B cell (primary cell): ENCODE data around the gene WNT16. TPM values are rescaled to one million over a fixed set of nuclear protein-coding genes. Genes with fewer than 3 reads are reported as not detected.

Experiments used
- ATAC-seq: fragments of 200-7000 bp; cut with Tn5 transposase; one replicate; pipeline ENCODE4 v1.10.0; 2021; ENCODE audit warnings: low read depth, mild to moderate bottlenecking, moderate number of reproducible peaks, moderate library complexity
- CTCF ChIA-PET: fragments of 350-600 bp; sonication (Branson Sonifier 250); formaldehyde crosslinking; loops from one replicate; lab custom pipeline; 2021; ENCODE audit warnings: antibody characterized with exemption, inconsistent platforms; lab: Charles Lee
- POLR2A ChIA-PET: fragments of 350-600 bp; sonication (Branson Sonifier 250); formaldehyde crosslinking; loops from one replicate; lab custom pipeline; 2021; ENCODE audit warnings: antibody characterized with exemption; lab: Charles Lee
- DNase-seq: peaks from one replicate; pipeline ENCODE4 v3.0.0; 2013
- H2AFZ ChIP-seq: 2 replicates; pipeline ENCODE4 v1.6.1; 2012; ENCODE audit warnings: mild to moderate bottlenecking, low read depth, low read length; ENCODE audit not compliant: insufficient read depth, poor library complexity, severe bottlenecking
- H3K27ac ChIP-seq, 2 donors: 1 replicate in 1 of 2; 2 replicates in 1 of 2; pipeline ENCODE4 v1.5.1; 2012 to 2013; ENCODE audit warnings: low read length in 2 of 2, mild to moderate bottlenecking in 2 of 2, moderate library complexity in 1 of 2
- H3K27me3 ChIP-seq, 4 experiments: fragments of 200-600 bp in 1 of 4; sonication (generic) in 1 of 4; replicated peaks in 1 of 4; 1 replicate in 2 of 4; 2 replicates in 2 of 4; pipeline versions ENCODE4 v1.6.1 to v1.7.0; 2013 to 2016; ENCODE audit warnings: low read length in 3 of 4, mild to moderate bottlenecking in 2 of 4, mixed read lengths in 1 of 4, moderate library complexity in 1 of 4; ENCODE audit not compliant: insufficient read depth in 4 of 4, control insufficient read depth in 3 of 4; ENCODE audit errors: control extremely low read depth in 1 of 4
- H3K36me3 ChIP-seq, 2 experiments: replicated peaks in 1 of 2; 1 replicate in 1 of 2; 2 replicates in 1 of 2; pipeline versions ENCODE4 v1.6.1 to v1.7.1; 2013; ENCODE audit warnings: low read length in 1 of 2; ENCODE audit not compliant: insufficient read depth in 2 of 2, control insufficient read depth in 1 of 2; ENCODE audit errors: control extremely low read depth in 1 of 2, extremely low read depth in 1 of 2
- H3K4me1 ChIP-seq, 2 donors: fragments of 200-600 bp in 1 of 2; sonication (generic) in 1 of 2; 1 replicate in 1 of 2; 2 replicates in 1 of 2; pipeline versions ENCODE4 v1.5.1 to v1.6.1; 2013 to 2017; ENCODE audit warnings: low read length in 2 of 2; ENCODE audit not compliant: control insufficient read depth in 2 of 2, insufficient read depth in 2 of 2
- H3K4me2 ChIP-seq: replicated peaks from 2 replicates; pipeline ENCODE3; 2012; ENCODE audit warnings: mild to moderate bottlenecking, low read depth, low read length; ENCODE audit not compliant: poor library complexity, severe bottlenecking
- H3K4me3 ChIP-seq, 5 experiments: fragments of 200-600 bp in 1 of 5; sonication (generic) in 1 of 5; 1 replicate in 3 of 5; 2 replicates in 2 of 5; pipeline versions ENCODE4 v1.5.1 to v1.7.0; 2011 to 2016; ENCODE audit warnings: low read length in 4 of 5, mild to moderate bottlenecking in 4 of 5, low read depth in 2 of 5, control low read depth in 1 of 5, moderate library complexity in 1 of 5; ENCODE audit not compliant: insufficient read depth in 1 of 5; ENCODE audit errors: control extremely low read depth in 1 of 5, extremely low read depth in 1 of 5
- H3K79me2 ChIP-seq: fragments of 200-600 bp; sonication (generic); one replicate; pipeline ENCODE4 v1.6.0; 2016; ENCODE audit warnings: low read length; ENCODE audit not compliant: control insufficient read depth, insufficient read depth
- H3K9ac ChIP-seq: fragments of 200-600 bp; sonication (generic); 2 replicates; pipeline ENCODE4 v1.6.1; 2017; ENCODE audit warnings: mild to moderate bottlenecking, low read length, moderate library complexity
- H3K9me3 ChIP-seq, 3 donors: one replicate each; pipeline versions ENCODE4 v1.6.1 to v1.7.1; 2013; ENCODE audit warnings: low read length in 2 of 3; ENCODE audit not compliant: control insufficient read depth in 2 of 3, insufficient read depth in 1 of 3; ENCODE audit errors: control extremely low read depth in 1 of 3
- H4K20me1 ChIP-seq: 2 replicates; pipeline ENCODE4 v1.6.0; 2012; ENCODE audit warnings: mild to moderate bottlenecking, low read length; ENCODE audit not compliant: insufficient read depth, control insufficient read depth, poor library complexity, severe bottlenecking
- H3K27ac Mint-ChIP-seq: one replicate; pipeline ENCODE4 v1.8.0; 2021; ENCODE audit warnings: mixed read lengths
- H3K27me3 Mint-ChIP-seq: one replicate; pipeline ENCODE4 v1.8.0; 2021; ENCODE audit warnings: mixed read lengths
- H3K4me1 Mint-ChIP-seq: one replicate; pipeline ENCODE4 v1.8.0; 2021; ENCODE audit warnings: mixed read lengths
- H3K4me3 Mint-ChIP-seq: one replicate; pipeline ENCODE4 v1.8.0; 2021; ENCODE audit warnings: mixed read lengths
- H3K9me3 Mint-ChIP-seq: one replicate; pipeline ENCODE4 v1.8.0; 2022; ENCODE audit warnings: mixed read lengths; ENCODE audit not compliant: insufficient read depth
- EZH2 ChIP-seq: IDR thresholded peaks from 2 replicates; pipeline ENCODE4 v1.6.1; 2012; ENCODE audit warnings: borderline replicate concordance, low read depth, mild to moderate bottlenecking, moderate library complexity, low read length; ENCODE audit not compliant: insufficient read depth, poor library complexity, severe bottlenecking
- WGBS: methylation state at CpG from one replicate; pipeline ENCODE4 v1.1.5; 2013; ENCODE audit warnings: missing lambda C conversion rate; ENCODE audit not compliant: insufficient coverage; 5-methylcytosine and 5-hydroxymethylcytosine counted together
- intact Hi-C: fragments of 100-400 bp; cut with micrococcal nuclease; formaldehyde crosslinking; loops from one replicate; pipeline ENCODE4 v1.10.0; 2022
- polyA plus RNA-seq: library from polyadenylated mRNA; depleted of rRNA; stranded (reverse); fragments of >200 nt; gene quantifications from 2 replicates; pipeline ENCODE4 v1.2.3, GENCODE V29; 2012
- total RNA-seq, 2 donors: library from RNA; stranded (reverse); fragments of 120-200 nt in 1 of 2; gene quantifications; 1 replicate in 1 of 2; 2 replicates in 1 of 2; pipeline versions ENCODE4 v1.2.3 to v1.2.4, GENCODE V29; 2013 to 2022
- TF ChIP-seq, protein P1 (sequence below): fragments of 200-600 bp; IDR thresholded peaks from one replicate; pipeline ENCODE4 v1.8.0; 2022; ENCODE audit warnings: antibody characterized with exemption, mild to moderate bottlenecking

The WNT16 gene
- total and polyA plus RNA-seq, 2 donors (not counting 1 experiment from before 2014, with no cell fraction given), result 4.2 to 6.9 TPM

DNA sequence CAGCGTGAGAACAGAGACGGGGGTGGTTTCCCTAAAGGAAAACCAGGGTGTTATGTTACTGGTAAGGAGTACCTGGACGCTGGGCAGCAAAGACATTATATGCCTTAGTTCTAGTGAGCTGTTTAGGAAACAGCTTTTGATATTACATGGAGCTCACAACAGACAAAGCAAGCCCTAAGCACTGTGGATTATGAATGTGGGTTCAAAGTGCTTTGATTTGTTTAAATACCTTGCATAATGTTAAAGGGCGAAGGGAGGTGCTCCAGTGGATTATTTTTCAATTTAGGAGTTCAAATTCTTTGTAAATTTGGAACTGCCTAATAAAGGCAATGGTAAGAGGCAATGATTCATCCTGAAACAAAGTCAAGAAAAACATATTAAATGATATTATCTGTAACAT is 13.8 kb downstream of the WNT16 start:
- Histone ChIP-seq H3K4me1 (no peaks in the 10 kb centered on the region), H4K20me1 (no peaks in the 10 kb centered on the region), H2AFZ (no peak overlapping the region), H3K27ac (peak overlapping the region in 1 of 2 donors; percentile 34), H3K9me3 (no peaks in the 10 kb centered on the region), H3K79me2 (no peaks in the 10 kb centered on the region), H3K4me2 (no peak overlapping the region), H3K4me3 (no peak overlapping the region), H3K9ac (no peak overlapping the region), H3K27me3 (no peaks in the 10 kb centered on the region), H3K36me3 (peaks cover 16 to 30% of the 10 kb centered on the region in 2 experiments)
- ChIA-PET CTCF (interaction anchor here (1.2 kb wide), 1 partner anchor 14 kb away, joined by 3 read pairs; no protein-coding TSS in a partner anchor), POLR2A (no interaction called here)
- Mint-ChIP-seq H3K4me3 (no peak overlapping the region), H3K27me3 (no peaks in the 10 kb centered on the region), H3K4me1 (peaks cover 9% of the 10 kb centered on the region), H3K27ac (no peak overlapping the region), H3K9me3 (no peaks in the 10 kb centered on the region)
- WGBS, result 92% methylated on average over 2 of the region's 4 CpGs
- TF ChIP-seq, protein P1, sequence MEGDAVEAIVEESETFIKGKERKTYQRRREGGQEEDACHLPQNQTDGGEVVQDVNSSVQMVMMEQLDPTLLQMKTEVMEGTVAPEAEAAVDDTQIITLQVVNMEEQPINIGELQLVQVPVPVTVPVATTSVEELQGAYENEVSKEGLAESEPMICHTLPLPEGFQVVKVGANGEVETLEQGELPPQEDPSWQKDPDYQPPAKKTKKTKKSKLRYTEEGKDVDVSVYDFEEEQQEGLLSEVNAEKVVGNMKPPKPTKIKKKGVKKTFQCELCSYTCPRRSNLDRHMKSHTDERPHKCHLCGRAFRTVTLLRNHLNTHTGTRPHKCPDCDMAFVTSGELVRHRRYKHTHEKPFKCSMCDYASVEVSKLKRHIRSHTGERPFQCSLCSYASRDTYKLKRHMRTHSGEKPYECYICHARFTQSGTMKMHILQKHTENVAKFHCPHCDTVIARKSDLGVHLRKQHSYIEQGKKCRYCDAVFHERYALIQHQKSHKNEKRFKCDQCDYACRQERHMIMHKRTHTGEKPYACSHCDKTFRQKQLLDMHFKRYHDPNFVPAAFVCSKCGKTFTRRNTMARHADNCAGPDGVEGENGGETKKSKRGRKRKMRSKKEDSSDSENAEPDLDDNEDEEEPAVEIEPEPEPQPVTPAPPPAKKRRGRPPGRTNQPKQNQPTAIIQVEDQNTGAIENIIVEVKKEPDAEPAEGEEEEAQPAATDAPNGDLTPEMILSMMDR, result no peak
- TF ChIP-seq EZH2, result no peak
- DNase-seq (no peak), ATAC-seq (no peak)
- intact Hi-C loops, result no loop called here

DNA sequence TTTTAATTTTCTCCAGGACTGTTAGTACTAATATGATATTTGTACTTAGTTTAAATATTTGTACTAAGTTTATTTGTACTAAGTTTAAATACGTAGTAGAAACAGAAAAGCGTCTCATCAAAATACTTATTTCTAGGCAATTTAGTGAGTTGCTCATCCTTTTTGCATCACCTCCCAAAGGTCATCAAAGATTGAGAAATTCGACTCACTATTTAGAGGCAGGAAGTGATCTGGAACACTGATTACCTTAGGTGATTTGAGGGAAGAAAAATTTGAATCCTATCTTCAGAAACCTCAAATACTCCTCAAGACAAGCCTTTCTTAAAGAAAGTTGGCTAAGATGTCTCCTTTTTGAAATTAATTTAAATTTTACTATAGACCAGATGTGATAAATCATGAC is 14.5 kb downstream of the WNT16 start:
- Histone ChIP-seq H3K36me3 (peaks cover 16 to 27% of the 10 kb centered on the region in 2 experiments), H3K27me3 (no peaks in the 10 kb centered on the region), H3K79me2 (no peaks in the 10 kb centered on the region), H3K4me2 (no peak overlapping the region), H3K9me3 (no peaks in the 10 kb centered on the region), H3K9ac (no peak overlapping the region), H4K20me1 (no peaks in the 10 kb centered on the region), H2AFZ (no peak overlapping the region), H3K4me3 (no peak overlapping the region), H3K4me1 (no peaks in the 10 kb centered on the region), H3K27ac (no peak overlapping the region)
- WGBS, result no CpG with 5 or more reads among the region's 3 CpGs
- Mint-ChIP-seq H3K9me3 (no peaks in the 10 kb centered on the region), H3K4me1 (peaks cover 9% of the 10 kb centered on the region), H3K27ac (no peak overlapping the region), H3K4me3 (no peak overlapping the region), H3K27me3 (no peaks in the 10 kb centered on the region)
- ChIA-PET CTCF (no interaction called here), POLR2A (no interaction called here)
- intact Hi-C loops, result no loop called here
- ATAC-seq (no peak), DNase-seq (no peak)
- no peak for TF ChIP-seq EZH2
- TF ChIP-seq, protein P1, result no peak
